Thyroid gland (tissue), 4 donors: ENCODE measurements around the gene C2orf80.

Source experiments
- CTCF ChIP-seq, 6 experiments: fragments of 200-600 bp in 3 of 6; fragments of 450-650 bp in 3 of 6; sonication (generic) in 3 of 6; IDR thresholded peaks; one replicate each; pipeline ENCODE4 v1.5.1; 2016 to 2019; ENCODE audit warnings: antibody characterized with exemption in 6 of 6, mild to moderate bottlenecking in 2 of 6, inconsistent platforms in 1 of 6, moderate library complexity in 1 of 6
- POLR2A ChIP-seq, 2 donors: fragments of 450-650 bp; IDR thresholded peaks; one replicate each; pipeline ENCODE4 v1.6.1; 2017; ENCODE audit warnings: antibody characterized with exemption in 2 of 2, mild to moderate bottlenecking in 2 of 2, moderate library complexity in 1 of 2

GRCh38 chr2:208234786-208235185 lies 45.0 kb upstream of the C2orf80 start:
- TF ChIP-seq CTCF (IDR thresholded peaks at IDR 0.05) (no peak), POLR2A (IDR thresholded peaks at IDR 0.05) (no peak)
